GM21360 (cell line): ENCODE results near the gene ACADVL.

Source experiments
- ATAC-seq: cut with Tn5 transposase; IDR thresholded peaks from one replicate; pipeline ENCODE4 v1.9.1; 2021; ENCODE audit warnings: mild to moderate bottlenecking, moderate library complexity; ENCODE audit not compliant: unreplicated experiment

Gene ACADVL

GRCh38 chr17:7250695-7251627 is 31.2 kb downstream of the ACADVL start:
- ATAC-seq, result no peak

DNA sequence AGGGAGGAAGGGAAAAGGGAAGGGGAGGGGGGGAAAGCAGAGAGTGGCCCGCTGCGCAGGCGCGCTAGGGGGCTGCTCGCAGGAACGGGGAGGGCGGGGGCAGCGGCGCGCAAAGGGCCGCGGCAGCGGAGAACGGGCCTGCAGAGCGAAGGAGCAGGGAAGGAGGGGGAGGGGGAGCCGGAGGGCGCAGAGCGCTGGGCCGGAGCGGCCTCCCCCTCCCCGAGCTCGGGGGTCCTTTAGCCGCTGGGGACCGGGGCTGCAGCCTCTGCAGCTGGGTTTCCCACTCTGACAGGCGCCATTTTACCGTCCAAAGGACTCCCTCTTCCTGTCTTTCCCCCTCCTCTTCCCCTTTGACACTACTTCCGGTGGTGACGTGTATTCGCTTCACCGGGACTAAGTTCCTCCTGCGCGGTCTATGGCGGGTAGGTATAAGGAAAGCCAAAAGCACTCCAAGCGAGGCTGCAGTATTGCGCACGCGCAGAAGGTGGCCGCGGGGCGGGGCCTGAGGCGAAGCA is 32.0 kb downstream of the ACADVL start, which contains the start of gene CTDNEP1:
Gene CTDNEP1 (minus strand): TSS at position 74 of the 515 bp plus-strand sequence. CDS start 438 bp downstream, outside the sequence.
- ATAC-seq, result peak; percentile 79

- ATAC-seq, result peak; percentile 43
Observed at GRCh38 chr17:7252176-7253043, 32.7 kb downstream of the ACADVL start, which contains the start of gene ELP5. ELP5 (plus strand) TSS chr17:7252215; CDS start chr17:7252551, 336 bp downstream.

DNA sequence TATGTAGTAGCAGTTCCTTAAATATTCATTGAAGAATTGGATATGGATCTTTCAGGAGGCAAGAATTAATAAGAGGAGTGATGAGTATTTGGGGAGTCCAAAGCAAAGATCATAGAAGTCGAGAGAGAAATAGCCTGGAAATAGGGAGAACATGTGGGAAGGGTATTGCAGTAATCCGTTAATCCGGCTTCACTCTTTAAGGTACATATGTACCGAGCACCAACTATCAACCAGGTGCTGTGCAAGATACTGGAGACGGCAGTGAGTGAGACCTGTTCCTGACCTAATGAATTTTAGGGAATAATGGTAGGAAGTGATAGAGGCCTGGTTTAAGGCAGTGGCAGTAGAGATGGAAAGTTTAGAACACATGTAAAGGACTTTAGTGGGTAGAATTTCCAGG is 33.3 kb downstream of the ACADVL start:
- no peak for ATAC-seq

DNA sequence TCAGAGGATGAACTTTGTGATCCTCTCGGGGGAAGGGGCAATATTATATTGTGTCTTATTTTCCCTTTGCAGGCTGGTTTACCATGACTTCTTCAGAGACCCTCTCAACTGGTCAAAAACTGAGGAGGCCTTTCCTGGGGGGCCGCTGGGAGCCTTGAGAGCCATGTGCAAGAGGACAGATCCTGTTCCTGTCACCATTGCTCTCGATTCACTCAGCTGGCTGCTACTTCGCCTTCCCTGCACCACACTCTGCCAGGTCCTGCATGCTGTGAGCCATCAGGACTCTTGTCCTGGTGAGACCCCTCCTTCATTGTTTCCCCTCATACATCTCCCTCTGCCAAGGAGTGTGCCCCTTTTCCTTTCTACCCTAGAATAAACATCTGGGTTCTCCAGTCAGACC is 34.8 kb downstream of the ACADVL start:
- no peak for ATAC-seq

DNA sequence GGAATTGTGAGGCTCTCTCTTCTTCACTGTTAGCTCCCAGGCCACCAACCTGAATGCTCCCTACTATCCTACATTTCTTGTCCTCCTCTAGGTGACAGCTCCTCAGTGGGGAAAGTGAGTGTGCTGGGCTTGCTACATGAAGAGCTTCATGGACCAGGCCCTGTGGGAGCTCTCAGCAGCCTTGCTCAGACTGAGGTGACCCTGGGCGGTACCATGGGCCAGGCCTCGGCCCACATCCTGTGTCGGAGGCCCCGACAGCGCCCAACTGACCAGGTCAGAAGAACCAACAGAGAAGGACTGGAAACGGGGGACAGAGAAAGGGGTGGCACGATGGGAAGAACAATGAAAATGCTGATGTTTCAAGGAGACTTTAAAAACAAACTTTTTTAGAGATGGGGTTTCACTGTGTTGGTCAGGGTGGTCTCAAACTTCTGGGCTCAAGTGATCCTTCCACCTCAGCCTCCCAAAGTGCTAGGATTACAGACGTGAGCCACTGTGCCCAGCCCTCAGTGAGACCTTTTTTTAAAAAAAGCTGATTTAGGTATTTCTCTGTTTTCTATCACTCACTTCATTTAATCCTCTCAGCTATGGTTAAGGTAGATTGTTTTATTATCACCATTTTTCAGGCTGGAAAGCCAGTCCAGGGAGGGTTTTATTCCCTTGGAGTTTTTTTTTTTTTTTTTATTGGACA is 37.2 kb downstream of the ACADVL start:
- no peak for ATAC-seq

GRCh38 chr17:7258731-7259554 is 39.2 kb downstream of the ACADVL start:
- ATAC-seq, result no peak

GRCh38 chr17:7259555-7259889 is 39.8 kb downstream of the ACADVL start:
- ATAC-seq, result no peak

DNA sequence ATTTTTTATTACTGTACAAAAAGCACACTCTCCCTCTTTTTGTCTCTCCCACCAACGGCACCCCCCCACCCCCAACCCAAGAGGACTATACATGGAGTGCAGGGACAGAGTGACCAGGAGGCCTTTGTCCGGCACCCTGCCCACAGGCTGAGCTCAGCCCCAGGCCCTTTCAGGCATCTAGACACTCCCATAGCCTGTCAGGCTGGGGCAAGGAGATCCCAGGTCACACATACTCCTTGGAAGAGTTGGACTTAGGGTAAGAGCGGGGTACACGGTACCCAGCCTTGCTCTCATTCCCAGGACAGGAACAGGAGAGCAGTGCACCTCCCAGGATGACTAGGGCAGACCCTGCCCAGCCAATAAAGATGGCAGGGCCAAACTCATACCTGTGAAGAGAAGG is 40.4 kb downstream of the ACADVL start:
- ATAC-seq, result no peak

- ATAC-seq, result no peak
Observed at GRCh38 chr17:7260651-7261378, 41.1 kb downstream of the ACADVL start.

- ATAC-seq, result no peak
Observed at GRCh38 chr17:7261379-7262191, 41.8 kb downstream of the ACADVL start.

DNA sequence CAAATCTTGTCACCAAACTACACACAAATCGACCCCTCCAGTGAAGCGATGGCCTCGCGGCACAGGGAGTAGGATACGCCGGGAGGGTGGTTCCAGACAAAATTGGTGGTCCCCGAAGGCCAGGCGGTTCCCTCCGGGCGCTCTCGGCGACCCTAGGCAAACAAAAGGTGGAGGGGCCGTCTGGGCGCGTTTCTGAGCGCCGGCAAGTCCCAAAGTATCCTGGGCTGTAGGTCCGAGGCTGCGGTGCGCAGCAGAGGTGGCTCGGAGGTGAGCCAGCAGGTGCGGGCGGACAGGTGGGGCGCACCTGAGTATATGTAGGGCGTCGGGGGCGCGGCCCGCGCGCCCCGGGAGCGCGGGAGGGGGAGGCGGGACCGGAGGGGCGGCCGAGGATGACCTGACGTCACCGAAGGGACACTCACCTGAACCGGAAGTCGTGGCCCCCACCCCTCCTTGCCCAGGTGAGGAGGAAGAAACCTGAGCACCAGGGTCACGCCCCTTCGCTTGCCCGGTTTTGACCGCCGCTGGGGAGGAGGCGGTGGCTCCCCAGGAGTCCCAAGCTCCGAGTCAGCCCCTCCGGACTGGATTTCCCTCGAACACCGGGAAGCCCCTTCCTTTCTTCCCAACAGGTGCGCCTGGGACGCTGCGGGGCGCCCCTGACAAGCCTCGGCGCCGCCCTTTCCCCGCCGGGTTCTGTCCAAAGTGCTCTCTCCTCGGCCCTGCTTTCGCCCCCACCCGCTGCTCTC is 42.6 kb downstream of the ACADVL start, which contains the start of gene CLDN7:
Gene CLDN7 (minus strand): TSS at position 287 of the 743 bp plus-strand sequence. CDS start 435 bp downstream, outside the sequence.
- ATAC-seq, result no peak

DNA sequence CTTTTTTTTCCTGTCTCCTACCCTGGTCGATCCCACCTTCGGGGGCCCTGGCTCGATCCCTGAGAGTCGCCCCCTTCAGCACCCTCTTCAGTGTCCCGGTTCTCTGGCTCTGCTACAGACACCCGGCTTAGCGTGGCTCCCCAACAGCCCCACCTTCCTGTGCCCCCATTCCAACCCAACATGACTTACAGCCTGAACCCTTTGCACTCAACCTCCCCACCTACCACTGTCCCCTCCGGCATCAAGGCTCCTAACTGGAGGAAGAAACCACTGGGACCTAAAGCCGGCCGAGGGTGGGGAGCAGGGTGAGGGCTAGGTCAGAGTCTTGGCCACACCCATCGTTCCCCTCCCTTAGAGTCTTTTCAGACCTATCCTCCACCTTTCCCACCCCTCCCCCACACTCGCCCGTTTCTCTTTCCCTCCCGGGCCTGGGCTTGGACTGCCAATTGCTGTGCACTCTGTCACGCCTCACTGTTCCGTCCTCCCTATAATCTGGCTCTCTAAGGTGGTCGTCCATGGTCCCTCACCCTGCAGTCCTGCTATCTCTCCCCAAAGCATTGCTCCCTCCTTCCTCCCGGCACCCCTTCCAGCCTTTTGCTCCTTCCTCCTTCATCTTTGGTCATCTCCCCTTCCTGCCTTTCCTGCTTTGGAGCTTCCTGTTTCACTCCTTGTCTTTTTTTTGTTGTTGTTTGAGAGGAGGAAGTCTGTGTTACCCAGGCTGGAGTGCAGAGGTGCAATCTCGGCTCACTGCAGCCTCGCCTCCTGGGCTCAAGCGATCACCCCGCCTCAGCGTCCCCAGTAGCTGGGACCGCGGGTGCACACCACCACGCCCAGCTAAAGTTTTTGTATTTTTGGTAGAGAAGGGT is 43.4 kb downstream of the ACADVL start:
- no peak for ATAC-seq

DNA sequence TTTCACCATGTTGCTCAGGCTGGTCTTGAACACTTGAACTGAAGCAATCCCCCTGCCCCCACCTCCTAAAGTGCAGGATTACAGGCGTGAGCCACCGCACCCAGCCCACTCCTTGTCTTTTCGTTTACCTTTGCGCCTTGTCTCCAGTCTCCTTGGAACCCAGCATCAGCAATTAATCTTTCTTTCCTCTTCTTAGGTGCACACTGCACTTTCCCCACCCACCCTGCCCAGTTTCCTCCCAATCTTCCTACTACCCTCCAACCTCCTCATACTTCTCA is 44.0 kb downstream of the ACADVL start:
- ATAC-seq, result no peak

DNA sequence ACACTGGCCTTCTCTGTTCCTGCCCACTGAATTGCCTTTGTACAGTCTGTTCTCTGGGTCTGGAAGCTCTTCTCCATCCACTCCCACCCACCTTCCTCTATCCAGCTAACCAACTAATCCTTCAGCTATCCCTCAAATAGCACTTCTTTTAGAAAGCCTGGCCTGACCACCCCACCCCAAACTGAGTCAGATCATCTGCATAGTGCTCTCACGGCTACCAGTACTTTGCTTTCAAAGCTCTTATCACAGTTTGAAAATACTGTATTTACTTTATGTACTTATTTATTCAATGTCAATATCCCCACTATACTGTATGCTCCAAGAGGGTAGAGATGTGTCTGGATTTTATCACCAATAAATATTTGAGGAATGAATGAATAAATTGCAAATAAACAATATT is 47.0 kb downstream of the ACADVL start:
- no peak for ATAC-seq
